ENCODE measurements around the gene LRP3.

The LRP3 gene

GRCh38 chr19:33240181-33240771 is 46.1 kb downstream of the LRP3 start:
- TF ChIP-seq, protein P1, sequence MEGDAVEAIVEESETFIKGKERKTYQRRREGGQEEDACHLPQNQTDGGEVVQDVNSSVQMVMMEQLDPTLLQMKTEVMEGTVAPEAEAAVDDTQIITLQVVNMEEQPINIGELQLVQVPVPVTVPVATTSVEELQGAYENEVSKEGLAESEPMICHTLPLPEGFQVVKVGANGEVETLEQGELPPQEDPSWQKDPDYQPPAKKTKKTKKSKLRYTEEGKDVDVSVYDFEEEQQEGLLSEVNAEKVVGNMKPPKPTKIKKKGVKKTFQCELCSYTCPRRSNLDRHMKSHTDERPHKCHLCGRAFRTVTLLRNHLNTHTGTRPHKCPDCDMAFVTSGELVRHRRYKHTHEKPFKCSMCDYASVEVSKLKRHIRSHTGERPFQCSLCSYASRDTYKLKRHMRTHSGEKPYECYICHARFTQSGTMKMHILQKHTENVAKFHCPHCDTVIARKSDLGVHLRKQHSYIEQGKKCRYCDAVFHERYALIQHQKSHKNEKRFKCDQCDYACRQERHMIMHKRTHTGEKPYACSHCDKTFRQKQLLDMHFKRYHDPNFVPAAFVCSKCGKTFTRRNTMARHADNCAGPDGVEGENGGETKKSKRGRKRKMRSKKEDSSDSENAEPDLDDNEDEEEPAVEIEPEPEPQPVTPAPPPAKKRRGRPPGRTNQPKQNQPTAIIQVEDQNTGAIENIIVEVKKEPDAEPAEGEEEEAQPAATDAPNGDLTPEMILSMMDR (IDR thresholded peaks at IDR 0.05; ENCODE audit: unreplicated experiment in 3 of 3) = no peak
- Mint-ChIP-seq H3K4me3 (no peak overlapping the region), H3K4me1 (no peaks in the 10 kb centered on the region), H3K27ac (no peak overlapping the region), H3K27me3 (ENCODE audit: low read depth) (peaks cover 9% of the 10 kb centered on the region), H3K9me3 (no peaks in the 10 kb centered on the region), H3K36me3 (ENCODE audit: low read depth) (no peaks in the 10 kb centered on the region)

DNA sequence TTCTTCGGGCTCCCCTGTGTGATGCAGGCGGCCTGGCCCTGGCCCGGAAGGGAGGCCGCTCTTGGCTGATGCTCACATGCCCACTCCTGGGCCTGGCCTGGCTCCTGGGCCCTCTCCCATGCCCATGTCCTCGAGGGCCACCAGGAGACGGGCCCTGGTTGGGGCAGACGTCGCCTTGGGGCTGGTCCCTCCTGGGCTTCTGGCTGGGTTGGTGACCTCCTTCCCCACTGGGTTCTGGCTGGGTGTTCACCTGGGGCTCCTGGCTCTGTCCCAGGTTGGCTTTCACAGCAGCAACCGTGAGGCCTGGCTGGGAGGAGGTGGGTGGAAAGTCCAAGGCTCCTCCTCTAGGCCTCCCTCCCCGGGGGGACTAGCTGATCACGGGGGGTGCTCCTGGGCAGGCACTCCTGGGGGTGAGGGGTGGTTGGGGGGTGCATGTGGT is 47.0 kb downstream of the LRP3 start:
- Mint-ChIP-seq H3K27ac (no peak overlapping the region), H3K4me3 (no peak overlapping the region), H3K4me1 (no peaks in the 10 kb centered on the region), H3K9me3 (no peaks in the 10 kb centered on the region), H3K36me3 (ENCODE audit: low read depth) (no peaks in the 10 kb centered on the region), H3K27me3 (ENCODE audit: low read depth) (peaks cover 7% of the 10 kb centered on the region)
- TF ChIP-seq, protein P1 (IDR thresholded peaks at IDR 0.05; ENCODE audit: unreplicated experiment in 3 of 3) = no peak

DNA sequence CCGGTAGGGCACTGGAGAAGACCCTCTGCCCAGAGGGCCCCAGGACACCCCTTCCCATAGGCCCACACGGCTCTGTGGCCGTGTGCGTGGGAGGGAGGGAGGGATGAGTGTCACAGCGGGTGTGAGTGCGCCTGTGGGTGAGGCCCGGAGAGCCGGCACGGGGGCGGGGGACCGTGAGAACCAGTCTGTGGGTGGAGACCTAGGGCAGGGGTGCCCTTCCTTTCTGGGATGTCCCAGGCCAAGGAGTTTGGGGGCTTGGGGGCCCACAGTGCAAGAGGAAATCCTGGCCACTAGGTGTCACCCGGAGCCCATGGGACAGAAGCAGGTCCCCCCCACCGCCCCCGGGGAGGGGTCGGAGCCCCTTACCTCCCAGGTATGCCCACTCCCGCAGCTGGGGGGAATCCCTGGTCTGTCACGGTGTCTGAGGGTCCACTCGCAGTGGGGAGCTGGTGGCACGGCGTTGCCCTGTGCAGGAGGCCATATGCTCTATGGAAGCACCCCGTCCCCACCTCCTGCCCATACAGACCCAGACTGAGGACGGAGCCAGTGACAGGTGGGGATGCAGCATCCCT is 47.5 kb downstream of the LRP3 start:
- Mint-ChIP-seq H3K27ac (no peak overlapping the region), H3K4me3 (no peak overlapping the region), H3K36me3 (ENCODE audit: low read depth) (no peaks in the 10 kb centered on the region), H3K27me3 (ENCODE audit: low read depth) (peaks cover 7% of the 10 kb centered on the region), H3K9me3 (no peaks in the 10 kb centered on the region), H3K4me1 (no peaks in the 10 kb centered on the region)
- TF ChIP-seq, protein P1 (IDR thresholded peaks at IDR 0.05; ENCODE audit: unreplicated experiment in 3 of 3) = peak; percentile 70 to 73 (median 71)

- peaks cover 7% of the 10 kb centered on the region for H3K27me3 Mint-ChIP-seq (ENCODE audit: low read depth)
- TF ChIP-seq, protein P1 (IDR thresholded peaks at IDR 0.05; ENCODE audit: unreplicated experiment in 3 of 3) = no peak
- H3K4me1 Mint-ChIP-seq = no peaks in the 10 kb centered on the region
- no peaks in the 10 kb centered on the region for H3K36me3 Mint-ChIP-seq (ENCODE audit: low read depth)
- H3K4me3 Mint-ChIP-seq = no peak overlapping the region
- no peaks in the 10 kb centered on the region for H3K9me3 Mint-ChIP-seq
- H3K27ac Mint-ChIP-seq = no peak overlapping the region
Observed at GRCh38 chr19:33242131-33242530, 48.0 kb downstream of the LRP3 start.

DNA sequence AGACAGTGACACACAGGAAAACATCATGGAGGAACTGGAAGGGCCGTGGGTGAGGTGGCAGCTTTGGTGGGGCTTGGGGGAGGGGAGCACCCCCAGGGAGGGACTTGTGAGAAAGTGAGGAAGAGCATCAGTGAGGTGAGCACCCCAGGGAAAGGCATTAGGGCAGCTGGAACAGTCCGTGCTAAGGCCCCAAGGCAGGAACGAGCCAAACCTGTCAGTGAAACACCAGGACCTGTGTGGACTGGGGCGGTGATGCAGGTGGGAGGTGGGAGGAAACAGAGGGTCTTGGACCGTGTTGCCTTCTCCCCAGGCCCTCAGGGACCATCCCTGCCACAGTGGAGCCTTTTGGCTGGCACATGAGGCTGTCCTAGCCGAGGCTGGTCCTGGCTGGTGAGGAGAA is 48.8 kb downstream of the LRP3 start:
- no peaks in the 10 kb centered on the region for H3K9me3 Mint-ChIP-seq
- no peak overlapping the region for H3K4me3 Mint-ChIP-seq
- no peak overlapping the region for H3K27ac Mint-ChIP-seq
- H3K36me3 Mint-ChIP-seq (ENCODE audit: low read depth) = no peaks in the 10 kb centered on the region
- no peaks in the 10 kb centered on the region for H3K4me1 Mint-ChIP-seq
- peaks cover 7% of the 10 kb centered on the region for H3K27me3 Mint-ChIP-seq (ENCODE audit: low read depth)
- TF ChIP-seq, protein P1 (IDR thresholded peaks at IDR 0.05; ENCODE audit: unreplicated experiment in 3 of 3) = no peak

Measured in nephron (organoid).